HCT116 (cell line): Measurements from ENCODE around the gene NDUFC1. TPM values are rescaled to one million over a fixed set of nuclear protein-coding genes. Genes with fewer than 3 reads are reported as not detected.

Source experiments
- ATAC-seq: fragments of 200-7000 bp; cut with Tn5 transposase; 2 replicates; pipeline ENCODE4 v1.9.1; 2020; ENCODE audit warnings: mild to moderate bottlenecking, moderate library complexity
- Bru-seq: library from RNA; stranded (reverse); fragments of 400-500 nt; gene quantifications from one replicate; lab custom pipeline; 2021; lab: Mats Ljungman, UMichigan
- BruChase-seq, 2 experiments: library from RNA; stranded (reverse); fragments of 400-500 nt; gene quantifications; one replicate each; lab custom pipeline; 2021; lab: Mats Ljungman, UMichigan
- BruUV-seq: library from RNA; stranded (reverse); fragments of 400-500 nt; replicated peaks from 2 replicates; lab custom pipeline; 2021; lab: Mats Ljungman, UMichigan
- CTCF ChIA-PET: fragments of 300-600 bp; sonication (Branson Sonifier 250); formaldehyde crosslinking; loops from one replicate; lab custom pipeline; 2021; ENCODE audit warnings: antibody characterized with exemption; lab: Charles Lee
- POLR2A ChIA-PET: fragments of 300-600, 350-600 bp; sonication (Branson Sonifier 250); formaldehyde crosslinking; loops from one replicate; lab custom pipeline; 2021; ENCODE audit warnings: antibody characterized with exemption; lab: Charles Lee
- RAD21 ChIA-PET, 2 experiments: fragments of 300-600 bp; sonication (Branson Sonifier 250); formaldehyde crosslinking; loops; one replicate each; lab custom pipeline; 2023; ENCODE audit warnings: low total read pairs in 2 of 2; ENCODE audit not compliant: uncharacterized antibody in 2 of 2, unreplicated experiment in 2 of 2, low non-redundant PET in 1 of 2; lab: Charles Lee
- DNase-seq: peaks from one replicate; pipeline ENCODE4 v3.0.0-alpha.2; 2010; ENCODE audit warnings: low read depth, low spot score
- H2AFZ ChIP-seq: fragments of 200-600 bp; shearing (Covaris generic), sonication (generic); 2 replicates; pipeline ENCODE4 v1.6.1; 2017; ENCODE audit warnings: low read depth, mixed run types, mixed read lengths, antibody characterized with exemption, low read length; ENCODE audit not compliant: poor library complexity, severe bottlenecking
- H3K27ac ChIP-seq: 2 replicates; pipeline ENCODE4 v1.5.1; 2012; ENCODE audit warnings: low read depth, low read length
- H3K27me3 ChIP-seq: fragments of 200-600 bp; sonication (generic); 2 replicates; pipeline ENCODE4 v1.6.1; 2016; ENCODE audit warnings: mixed run types, low read length, mixed read lengths; ENCODE audit not compliant: insufficient read depth
- H3K36me3 ChIP-seq, 2 experiments: fragments of 200-500 bp in 1 of 2; fragments of 200-600 bp in 1 of 2; sonication (Bioruptor generic) in 1 of 2; sonication (generic) in 1 of 2; 2 replicates each; pipeline versions ENCODE4 v1.5.1 to v1.6.1; 2014 to 2016; ENCODE audit warnings: low read length in 2 of 2, inconsistent platforms in 1 of 2, mixed read lengths in 1 of 2, mixed run types in 1 of 2; ENCODE audit not compliant: insufficient read depth in 2 of 2, control insufficient read depth in 1 of 2
- H3K4me1 ChIP-seq, 2 experiments: fragments of 200-600 bp in 1 of 2; sonication (generic) in 1 of 2; 2 replicates each; pipeline versions ENCODE4 v1.5.1 to v1.6.1; 2012 to 2017; ENCODE audit warnings: low read length in 2 of 2, inconsistent platforms in 1 of 2, mild to moderate bottlenecking in 1 of 2, mixed read lengths in 1 of 2, mixed run types in 1 of 2, moderate library complexity in 1 of 2; ENCODE audit not compliant: insufficient read depth in 2 of 2, control insufficient read depth in 1 of 2
- H3K4me2 ChIP-seq: fragments of 200-600 bp; sonication (generic); 2 replicates; pipeline ENCODE4 v1.6.1; 2017; ENCODE audit warnings: mixed run types, low read length, mixed read lengths
- H3K4me3 ChIP-seq, 2 experiments: fragments of 200-600 bp in 1 of 2; sonication (generic) in 1 of 2; replicated peaks in 1 of 2; 2 replicates each; pipeline ENCODE4 v1.5.1; 2011 to 2016; ENCODE audit warnings: low read length in 2 of 2, control low read depth in 1 of 2, low read depth in 1 of 2, mild to moderate bottlenecking in 1 of 2, mixed read lengths in 1 of 2, mixed run types in 1 of 2
- H3K79me2 ChIP-seq: fragments of 200-600 bp; sonication (generic); 2 replicates; pipeline ENCODE4 v1.6.1; 2017; ENCODE audit warnings: mild to moderate bottlenecking, mixed run types, low read length, moderate library complexity, mixed read lengths; ENCODE audit not compliant: insufficient read depth
- H3K9ac ChIP-seq: fragments of 200-600 bp; sonication (generic); 2 replicates; pipeline ENCODE4 v1.6.1; 2016; ENCODE audit warnings: low read length, mixed read lengths
- H3K9me2 ChIP-seq: fragments of 200-600 bp; sonication (generic), shearing (Covaris generic); 2 replicates; pipeline ENCODE4 v1.6.1; 2017; ENCODE audit warnings: mixed run types, mild to moderate bottlenecking, moderate library complexity; ENCODE audit not compliant: insufficient read depth
- H3K9me3 ChIP-seq, 2 experiments: fragments of 200-500 bp in 1 of 2; fragments of 200-600 bp in 1 of 2; sonication (Bioruptor generic) in 1 of 2; sonication (generic) in 1 of 2; 2 replicates each; pipeline ENCODE4 v1.6.1; 2014 to 2017; ENCODE audit warnings: low read length in 2 of 2, mixed read lengths in 2 of 2, inconsistent platforms in 1 of 2, low read depth in 1 of 2, mild to moderate bottlenecking in 1 of 2, mixed run types in 1 of 2, moderate library complexity in 1 of 2; ENCODE audit not compliant: control insufficient read depth in 1 of 2, insufficient read depth in 1 of 2
- H4K20me1 ChIP-seq: fragments of 200-600 bp; sonication (generic), shearing (Covaris generic); 2 replicates; pipeline ENCODE4 v1.6.1; 2017; ENCODE audit warnings: mixed run types, mild to moderate bottlenecking, moderate library complexity; ENCODE audit not compliant: insufficient read depth
- JUND ChIP-seq: IDR thresholded peaks from 2 replicates; pipeline ENCODE4 v1.6.1; 2012
- POLR2A ChIP-seq: IDR thresholded peaks from 2 replicates; pipeline ENCODE4 v1.7.0; 2011; ENCODE audit warnings: borderline replicate concordance; ENCODE audit not compliant: insufficient read depth, insufficient read length; ENCODE audit errors: extremely low read depth
- POLR2AphosphoS5 ChIP-seq: IDR thresholded peaks from 2 replicates; pipeline ENCODE4 v1.6.1; 2011; ENCODE audit warnings: mild to moderate bottlenecking, low read depth, low read length, moderate library complexity
- YY1 ChIP-seq: IDR thresholded peaks from 2 replicates; pipeline ENCODE4 v1.6.1; 2011; ENCODE audit warnings: low read length, low read depth, moderate library complexity, mild to moderate bottlenecking; ENCODE audit not compliant: insufficient replicate concordance; ENCODE audit errors: extremely low read depth
- ZFX ChIP-seq: fragments of 450-650 bp; IDR thresholded peaks from 2 replicates; pipeline ENCODE4 v1.6.1; 2017
- intact Hi-C: fragments of 100-400 bp; cut with micrococcal nuclease; formaldehyde crosslinking; loops from 2 replicates; pipeline ENCODE4 v1.10.0; 2022
- long read RNA-seq: library from polyadenylated mRNA; unstranded; transcript quantifications from one replicate; pipeline ENCODE4 v2.0.0, GENCODE V29; 2021; ENCODE audit not compliant: unreplicated experiment
- polyA plus RNA-seq: library from polyadenylated mRNA; unstranded; fragments of >200 nt; gene quantifications from 2 replicates; pipeline ENCODE4 v1.2.1, GENCODE V29; 2012; ENCODE audit warnings: missing spikeins
- total RNA-seq: library from RNA; stranded (reverse); gene quantifications from one replicate; pipeline ENCODE4 v1.2.1, GENCODE V29; 2021; ENCODE audit not compliant: unreplicated experiment
- TF ChIP-seq, protein P1 (sequence below), 3 experiments: fragments of 200-600 bp in 1 of 3; sonication (generic) in 1 of 3; IDR thresholded peaks in 2 of 3; conservative IDR thresholded peaks in 1 of 3; 2 replicates each; pipeline ENCODE4 v1.5.1; 2012 to 2017; ENCODE audit warnings: low read depth in 2 of 3, low read length in 2 of 3, antibody characterized with exemption in 1 of 3, borderline replicate concordance in 1 of 3, control low read depth in 1 of 3, mild to moderate bottlenecking in 1 of 3, mixed read lengths in 1 of 3, mixed run types in 1 of 3, moderate library complexity in 1 of 3; ENCODE audit not compliant: insufficient read depth in 1 of 3

NDUFC1 gene
- 86.9 TPM for total RNA-seq
- polyA plus RNA-seq, result 78.5 and 96.8 TPM in 2 replicates
- percentile 77 among the genes with signal in this experiment for Bru-seq, nascent RNA
- BruChase-seq, experiment 1, labeled RNA remaining after a 6-hour chase, result percentile 66 among the genes with signal in this experiment
- BruChase-seq, experiment 2, labeled RNA remaining after a 2-hour chase, result percentile 58 among the genes with signal in this experiment
- long read RNA-seq, partial matches to known transcripts, result 105 of 115 reads
- long read RNA-seq, other reads (novel, unspliced or antisense), result 6 of 115 reads

- Histone ChIP-seq H3K9me3 (no peaks in the 10 kb centered on the region), H3K9ac (peak within 1 kb of the TSS; percentile 95), H3K27ac (peak within 1 kb of the TSS; percentile 70), H3K4me1 (peaks cover 16 to 25% of the 10 kb centered on the region in 2 experiments), H3K36me3 (peaks cover 0 to 11% of the 10 kb centered on the region in 2 experiments; a peak in 1 of 4 replicates), H3K79me2 (peaks cover 76% of the 10 kb centered on the region), H3K9me2 (no peaks in the 10 kb centered on the region), H2AFZ (no peak within 1 kb of the TSS), H3K4me3 (peak within 1 kb of the TSS; percentile 70 to 94), H3K27me3 (no peaks in the 10 kb centered on the region), H3K4me2 (peak within 1 kb of the TSS; percentile 78), H4K20me1 (peaks cover 23% of the 10 kb centered on the region; the same call in 1 of the 2 replicates)
- TF ChIP-seq, protein P1, sequence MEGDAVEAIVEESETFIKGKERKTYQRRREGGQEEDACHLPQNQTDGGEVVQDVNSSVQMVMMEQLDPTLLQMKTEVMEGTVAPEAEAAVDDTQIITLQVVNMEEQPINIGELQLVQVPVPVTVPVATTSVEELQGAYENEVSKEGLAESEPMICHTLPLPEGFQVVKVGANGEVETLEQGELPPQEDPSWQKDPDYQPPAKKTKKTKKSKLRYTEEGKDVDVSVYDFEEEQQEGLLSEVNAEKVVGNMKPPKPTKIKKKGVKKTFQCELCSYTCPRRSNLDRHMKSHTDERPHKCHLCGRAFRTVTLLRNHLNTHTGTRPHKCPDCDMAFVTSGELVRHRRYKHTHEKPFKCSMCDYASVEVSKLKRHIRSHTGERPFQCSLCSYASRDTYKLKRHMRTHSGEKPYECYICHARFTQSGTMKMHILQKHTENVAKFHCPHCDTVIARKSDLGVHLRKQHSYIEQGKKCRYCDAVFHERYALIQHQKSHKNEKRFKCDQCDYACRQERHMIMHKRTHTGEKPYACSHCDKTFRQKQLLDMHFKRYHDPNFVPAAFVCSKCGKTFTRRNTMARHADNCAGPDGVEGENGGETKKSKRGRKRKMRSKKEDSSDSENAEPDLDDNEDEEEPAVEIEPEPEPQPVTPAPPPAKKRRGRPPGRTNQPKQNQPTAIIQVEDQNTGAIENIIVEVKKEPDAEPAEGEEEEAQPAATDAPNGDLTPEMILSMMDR (IDR thresholded peaks at IDR 0.05 in 2 of 3, conservative IDR thresholded peaks at IDR 0.05 in 1 of 3; ENCODE audit: borderline replicate concordance in 1 of 3, insufficient read depth in 1 of 3, low read depth in 2 of 3, low read length in 2 of 3), result peak in 1 of 3 experiments; percentile 17; a peak in 2 of 6 replicates
- TF ChIP-seq POLR2AphosphoS5 (peak; percentile 34; the same call in 1 of the 2 replicates), YY1 (peak; percentile 3), JUND (no peak), POLR2A (peak; percentile 45), ZFX (peak; percentile 97)
- ChIA-PET CTCF (interaction anchor here (1.6 kb wide), 1 partner anchor 271 kb away, joined by 8 read pairs; no protein-coding TSS in a partner anchor), POLR2A (interaction anchor here (0.6 to 1.5 kb wide), 5 partner anchors 7 to 287 kb away, joined by 3 to 4 read pairs (median 3); partner anchors contain the start of gene NOCT), RAD21 (no interaction called here)
- BruUV-seq, result TSS peak; percentile 55
- intact Hi-C loops, result loop anchor here (1.0 to 5.0 kb wide), 3 partner anchors 125 to 285 kb away; partner anchors contain the start of genes ELF2 and NOCT
- ATAC-seq (peak; percentile 51), DNase-seq (no peak)
Measured at GRCh38 chr4:139301821-139302611, at the start of gene NDUFC1. Gene NDUFC1, minus strand, starts transcription at chr4:139302477. Its CDS starts 6,679 bp downstream, at chr4:139295798.
